CD14-positive monocyte (primary cell): Measurements from ENCODE around the gene S100A16. TPM values are rescaled to one million over a fixed set of nuclear protein-coding genes. Genes with fewer than 3 reads are reported as not detected.

Experiments used
- DNase-seq, 3 donors: peaks; one replicate each; pipeline ENCODE4 v3.0.0-alpha.2; 2011 to 2022
- H2AFZ ChIP-seq: 2 replicates; pipeline ENCODE4 v1.6.0; 2012; ENCODE audit warnings: mild to moderate bottlenecking, low read depth, low read length, inconsistent platforms; ENCODE audit not compliant: insufficient read depth, poor library complexity, severe bottlenecking
- H3K27ac ChIP-seq, 2 donors: 1 replicate in 1 of 2; 2 replicates in 1 of 2; pipeline ENCODE4 v1.5.1; 2012 to 2013; ENCODE audit warnings: low read length in 2 of 2, control low read depth in 1 of 2, inconsistent platforms in 1 of 2, low read depth in 1 of 2, mild to moderate bottlenecking in 1 of 2
- H3K27me3 ChIP-seq, 2 donors: one replicate each; pipeline versions ENCODE4 v1.6.0 to v1.6.1; 2011 to 2013; ENCODE audit warnings: low read length in 2 of 2; ENCODE audit not compliant: control insufficient read depth in 2 of 2, insufficient read depth in 2 of 2
- H3K36me3 ChIP-seq, 2 donors: replicated peaks in 1 of 2; 1 replicate in 1 of 2; 2 replicates in 1 of 2; pipeline versions ENCODE4 v1.5.1 to v1.6.1; 2012 to 2013; ENCODE audit warnings: low read length in 2 of 2, control low read depth in 1 of 2, inconsistent platforms in 1 of 2, mild to moderate bottlenecking in 1 of 2; ENCODE audit not compliant: insufficient read depth in 2 of 2, control insufficient read depth in 1 of 2
- H3K4me1 ChIP-seq, 2 donors: 1 replicate in 1 of 2; 2 replicates in 1 of 2; pipeline versions ENCODE4 v1.5.1 to v1.6.1; 2012 to 2013; ENCODE audit warnings: low read length in 2 of 2, control low read depth in 1 of 2, inconsistent platforms in 1 of 2, mild to moderate bottlenecking in 1 of 2, moderate library complexity in 1 of 2; ENCODE audit not compliant: insufficient read depth in 2 of 2, control insufficient read depth in 1 of 2
- H3K4me2 ChIP-seq: replicated peaks from 2 replicates; pipeline ENCODE3; 2012; ENCODE audit warnings: low read length, moderate library complexity, mild to moderate bottlenecking; ENCODE audit not compliant: poor library complexity, severe bottlenecking; ENCODE audit errors: extremely low read depth
- H3K4me3 ChIP-seq, 3 experiments: fragments of 200-600 bp in 1 of 3; sonication (generic) in 1 of 3; replicated peaks in 1 of 3; 1 replicate in 2 of 3; 2 replicates in 1 of 3; pipeline ENCODE4 v1.5.1; 2011 to 2013; ENCODE audit warnings: low read length in 3 of 3, mild to moderate bottlenecking in 3 of 3, control low read depth in 2 of 3, low read depth in 2 of 3, inconsistent platforms in 1 of 3, moderate library complexity in 1 of 3
- H3K79me2 ChIP-seq: 2 replicates; pipeline ENCODE4 v1.6.0; 2012; ENCODE audit warnings: mild to moderate bottlenecking, control low read depth, inconsistent platforms, low read length, moderate library complexity; ENCODE audit not compliant: insufficient read depth
- H3K9ac ChIP-seq: 2 replicates; pipeline ENCODE4 v1.6.0; 2017; ENCODE audit warnings: low read length, mild to moderate bottlenecking; ENCODE audit not compliant: insufficient read depth, poor library complexity, severe bottlenecking
- H3K9me3 ChIP-seq, 2 donors: replicated peaks in 1 of 2; 1 replicate in 1 of 2; 2 replicates in 1 of 2; pipeline versions ENCODE4 v1.5.1 to v1.6.1; 2012 to 2013; ENCODE audit warnings: low read length in 2 of 2, control low read depth in 1 of 2; ENCODE audit not compliant: control insufficient read depth in 1 of 2, insufficient read depth in 1 of 2
- H4K20me1 ChIP-seq: 2 replicates; pipeline ENCODE4 v1.6.0; 2012; ENCODE audit warnings: mild to moderate bottlenecking, low read length, control low read depth, moderate library complexity; ENCODE audit not compliant: insufficient read depth
- H3K27ac Mint-ChIP-seq, 7 donors: one replicate each; pipeline ENCODE4 v1.8.0; 2020; ENCODE audit warnings: mild to moderate bottlenecking in 7 of 7, mixed read lengths in 7 of 7, moderate library complexity in 6 of 7, inconsistent platforms in 2 of 7
- H3K27me3 Mint-ChIP-seq, 3 donors: one replicate each; pipeline ENCODE4 v1.8.0; 2021 to 2022; ENCODE audit warnings: low read depth in 3 of 3, mild to moderate bottlenecking in 3 of 3, mixed read lengths in 3 of 3, moderate library complexity in 3 of 3, inconsistent platforms in 1 of 3
- H3K36me3 Mint-ChIP-seq, 2 donors: one replicate each; pipeline ENCODE4 v1.8.0; 2020; ENCODE audit warnings: mixed read lengths in 2 of 2, inconsistent platforms in 1 of 2, mild to moderate bottlenecking in 1 of 2
- H3K4me1 Mint-ChIP-seq: one replicate; pipeline ENCODE4 v1.8.0; 2020; ENCODE audit warnings: mild to moderate bottlenecking, mixed read lengths
- H3K4me3 Mint-ChIP-seq, 2 donors: one replicate each; pipeline ENCODE4 v1.8.0; 2020; ENCODE audit warnings: mild to moderate bottlenecking in 2 of 2, mixed read lengths in 2 of 2, moderate library complexity in 1 of 2
- H3K9me3 Mint-ChIP-seq, 7 donors: one replicate each; pipeline ENCODE4 v1.8.0; 2020 to 2022; ENCODE audit warnings: mixed read lengths in 7 of 7, mild to moderate bottlenecking in 6 of 7, moderate library complexity in 6 of 7, inconsistent platforms in 2 of 7
- WGBS: methylation state at CpG from one replicate; pipeline ENCODE4 v1.1.5; 2013; ENCODE audit warnings: missing lambda C conversion rate; ENCODE audit not compliant: insufficient coverage; 5-methylcytosine and 5-hydroxymethylcytosine counted together
- intact Hi-C, 2 donors: fragments of 100-400 bp; cut with micrococcal nuclease; formaldehyde crosslinking; loops; one replicate each; pipeline versions ENCODE4 v1.15.0 to v1.15.1; 2023
- polyA plus RNA-seq, 3 donors: library from polyadenylated mRNA; depleted of rRNA in 1 of 3; unstranded in 2 of 3; stranded (reverse) in 1 of 3; fragments of 300-500 nt in 2 of 3; fragments of >200 nt in 1 of 3; fragmentation: Illumina TruSeq in 2 of 3; gene quantifications; 1 replicate in 2 of 3; 2 replicates in 1 of 3; pipeline ENCODE4 v1.2.3, GENCODE V29; 2012 to 2021
- TF ChIP-seq, protein P1 (sequence below): fragments of 200-600 bp; IDR thresholded peaks from one replicate; pipeline ENCODE4 v1.8.0; 2022; ENCODE audit warnings: antibody characterized with exemption, mild to moderate bottlenecking

The S100A16 gene
- polyA plus RNA-seq, 3 donors = not detected

GRCh38 chr1:153631047-153632022, 18.4 kb upstream of the S100A16 start:
- no peak overlapping the region for H2AFZ ChIP-seq
- DNase-seq = no peak
- no peak overlapping the region for H3K9ac ChIP-seq
- peaks cover 53% of the 10 kb centered on the region for H3K4me1 Mint-ChIP-seq
- peaks cover 4 to 12% of the 10 kb centered on the region in 2 donors for H3K36me3 Mint-ChIP-seq
- peak overlapping the region in 5 of 7 donors; percentile 2 to 77 (median 65) for H3K27ac Mint-ChIP-seq
- no peak overlapping the region for H3K4me2 ChIP-seq
- 93% methylated on average over 2 of the region's 10 CpGs for WGBS
- H3K9me3 ChIP-seq = no peaks in the 10 kb centered on the region
- H3K27me3 Mint-ChIP-seq = peaks cover 8 to 11% (median 9%) of the 10 kb centered on the region in 3 donors
- no peak overlapping the region for H3K4me3 Mint-ChIP-seq
- no peaks in the 10 kb centered on the region for H3K9me3 Mint-ChIP-seq
- intact Hi-C loops = loop anchor here (5.0 kb wide), 4 partner anchors 34 to 106 kb away; partner anchors contain the start of gene ILF2 (in 1 of the 2)
- TF ChIP-seq, protein P1, sequence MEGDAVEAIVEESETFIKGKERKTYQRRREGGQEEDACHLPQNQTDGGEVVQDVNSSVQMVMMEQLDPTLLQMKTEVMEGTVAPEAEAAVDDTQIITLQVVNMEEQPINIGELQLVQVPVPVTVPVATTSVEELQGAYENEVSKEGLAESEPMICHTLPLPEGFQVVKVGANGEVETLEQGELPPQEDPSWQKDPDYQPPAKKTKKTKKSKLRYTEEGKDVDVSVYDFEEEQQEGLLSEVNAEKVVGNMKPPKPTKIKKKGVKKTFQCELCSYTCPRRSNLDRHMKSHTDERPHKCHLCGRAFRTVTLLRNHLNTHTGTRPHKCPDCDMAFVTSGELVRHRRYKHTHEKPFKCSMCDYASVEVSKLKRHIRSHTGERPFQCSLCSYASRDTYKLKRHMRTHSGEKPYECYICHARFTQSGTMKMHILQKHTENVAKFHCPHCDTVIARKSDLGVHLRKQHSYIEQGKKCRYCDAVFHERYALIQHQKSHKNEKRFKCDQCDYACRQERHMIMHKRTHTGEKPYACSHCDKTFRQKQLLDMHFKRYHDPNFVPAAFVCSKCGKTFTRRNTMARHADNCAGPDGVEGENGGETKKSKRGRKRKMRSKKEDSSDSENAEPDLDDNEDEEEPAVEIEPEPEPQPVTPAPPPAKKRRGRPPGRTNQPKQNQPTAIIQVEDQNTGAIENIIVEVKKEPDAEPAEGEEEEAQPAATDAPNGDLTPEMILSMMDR = no peak
- H4K20me1 ChIP-seq = peaks cover 20% of the 10 kb centered on the region
- H3K36me3 ChIP-seq = peaks cover 6% of the 10 kb centered on the region in 2 donors
- peaks cover 23% of the 10 kb centered on the region for H3K79me2 ChIP-seq
- peaks cover 34 to 54% of the 10 kb centered on the region in 2 donors for H3K4me1 ChIP-seq
- peaks cover 0 to 1% of the 10 kb centered on the region in 2 donors for H3K27me3 ChIP-seq
- no peak overlapping the region for H3K4me3 ChIP-seq
- H3K27ac ChIP-seq = no peak overlapping the region

DNA sequence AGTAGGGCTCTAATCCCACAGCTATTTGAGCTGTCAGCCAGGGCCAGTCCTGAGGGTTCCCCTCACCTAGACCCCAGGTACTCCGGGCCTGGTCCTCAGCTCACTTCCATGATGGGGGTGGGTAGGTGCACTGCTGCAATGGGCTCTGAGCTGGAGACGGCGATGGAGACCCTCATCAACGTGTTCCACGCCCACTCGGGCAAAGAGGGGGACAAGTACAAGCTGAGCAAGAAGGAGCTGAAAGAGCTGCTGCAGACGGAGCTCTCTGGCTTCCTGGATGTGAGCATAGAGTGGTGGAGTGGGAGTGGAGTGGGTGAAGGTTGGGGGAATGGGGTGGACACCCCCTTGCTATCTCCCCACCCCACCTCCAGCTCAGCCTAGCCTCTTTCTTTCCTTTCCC, 17.4 kb upstream of the S100A16 start:
- WGBS = 98% methylated on average over 5 of the region's 7 CpGs
- Mint-ChIP-seq H3K27ac (no peak overlapping the region), H3K4me3 (no peak overlapping the region), H3K4me1 (peaks cover 50% of the 10 kb centered on the region), H3K27me3 (peaks cover 11 to 16% (median 14%) of the 10 kb centered on the region in 3 donors), H3K9me3 (no peaks in the 10 kb centered on the region), H3K36me3 (peaks cover 0 to 4% of the 10 kb centered on the region in 2 donors)
- Histone ChIP-seq H2AFZ (no peak overlapping the region), H3K9me3 (no peaks in the 10 kb centered on the region), H3K9ac (no peak overlapping the region), H3K79me2 (peaks cover 13% of the 10 kb centered on the region), H3K4me1 (peaks cover 33 to 49% of the 10 kb centered on the region in 2 donors), H3K27me3 (peaks cover 0 to 3% of the 10 kb centered on the region in 2 donors), H3K36me3 (no peaks in the 10 kb centered on the region), H4K20me1 (peaks cover 10% of the 10 kb centered on the region), H3K4me2 (no peak overlapping the region), H3K27ac (no peak overlapping the region), H3K4me3 (no peak overlapping the region)
- intact Hi-C loops = loop anchor here (5.0 kb wide), 4 partner anchors 33 to 107 kb away; partner anchors contain the start of gene ILF2 (in 1 of the 2)
- TF ChIP-seq, protein P1 = no peak
- no peak for DNase-seq
